Measurements from ENCODE around the gene DHRS13. TPM values are rescaled to one million over a fixed set of nuclear protein-coding genes. Genes with fewer than 3 reads are reported as not detected.
"Not testable (repeated sequence)": the region's sequence is repeated elsewhere in the genome, so short reads cannot be mapped to it uniquely, and the experiment has no call there.

DHRS13 gene
- total RNA-seq, 2 experiments from 2014 or later, result 20.1 to 20.9 TPM

DNA sequence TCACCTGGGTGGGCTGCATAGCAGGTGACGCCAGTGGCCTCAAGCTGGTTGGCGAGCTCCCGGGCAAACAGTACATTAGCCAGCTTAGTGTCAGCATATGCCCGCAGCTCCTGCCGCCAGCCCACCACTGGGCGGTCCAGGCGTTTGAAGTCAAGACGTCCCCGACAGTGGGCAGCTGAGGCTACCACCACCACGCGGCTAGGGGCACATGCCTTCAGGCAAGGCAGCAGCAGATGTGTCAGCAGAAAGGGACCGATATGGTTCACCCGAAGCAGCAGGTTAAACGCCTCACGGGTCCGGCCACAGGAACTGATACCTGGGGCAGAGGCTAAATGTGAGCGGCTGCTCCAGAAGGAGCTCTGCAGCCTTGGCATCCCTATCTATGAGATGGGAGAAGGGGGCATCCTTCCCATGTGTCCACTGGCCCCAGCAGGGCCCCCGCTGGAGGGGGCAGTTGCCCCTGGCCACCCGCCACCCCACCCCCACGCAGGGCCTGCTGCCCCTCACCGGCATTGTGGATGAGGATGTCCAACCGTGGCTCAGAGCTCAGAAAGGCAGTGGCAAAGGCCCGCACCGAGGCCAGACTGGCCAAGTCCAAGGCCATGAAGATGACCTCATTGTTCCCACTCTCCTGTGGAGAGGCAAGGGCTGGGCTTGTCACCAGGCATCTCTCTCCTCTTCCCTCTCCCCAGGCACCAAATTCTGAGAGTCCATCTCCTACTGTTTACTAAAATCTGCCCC lies 1.7 kb downstream of the DHRS13 start:
- no peaks in the 10 kb centered on the region for H3K9me3 Mint-ChIP-seq
- no peak for DNase-seq
- H3K4me1 Mint-ChIP-seq (ENCODE audit: low read depth), result peaks cover 42% of the 10 kb centered on the region
- H3K4me3 Mint-ChIP-seq, result peak overlapping the region; percentile 98
- H3K27ac Mint-ChIP-seq, result peak overlapping the region; percentile 88
- no peaks in the 10 kb centered on the region for H3K27me3 Mint-ChIP-seq (ENCODE audit: low read depth)
- H3K36me3 Mint-ChIP-seq (ENCODE audit: low read depth), result peaks cover 32% of the 10 kb centered on the region
- CTCF ChIA-PET, result interaction anchor here (0.6 to 7.1 kb wide), 17 partner anchors 8 to 211 kb away, joined by 3 to 34 read pairs (median 4); partner anchors contain the start of genes FAM222B, NEK8 and TLCD1
- intact Hi-C loops (cut with micrococcal nuclease), result loop anchor here (5.0 kb wide), 1 partner anchor 254 kb away; the partner anchor contains the start of gene BLTP2

DNA sequence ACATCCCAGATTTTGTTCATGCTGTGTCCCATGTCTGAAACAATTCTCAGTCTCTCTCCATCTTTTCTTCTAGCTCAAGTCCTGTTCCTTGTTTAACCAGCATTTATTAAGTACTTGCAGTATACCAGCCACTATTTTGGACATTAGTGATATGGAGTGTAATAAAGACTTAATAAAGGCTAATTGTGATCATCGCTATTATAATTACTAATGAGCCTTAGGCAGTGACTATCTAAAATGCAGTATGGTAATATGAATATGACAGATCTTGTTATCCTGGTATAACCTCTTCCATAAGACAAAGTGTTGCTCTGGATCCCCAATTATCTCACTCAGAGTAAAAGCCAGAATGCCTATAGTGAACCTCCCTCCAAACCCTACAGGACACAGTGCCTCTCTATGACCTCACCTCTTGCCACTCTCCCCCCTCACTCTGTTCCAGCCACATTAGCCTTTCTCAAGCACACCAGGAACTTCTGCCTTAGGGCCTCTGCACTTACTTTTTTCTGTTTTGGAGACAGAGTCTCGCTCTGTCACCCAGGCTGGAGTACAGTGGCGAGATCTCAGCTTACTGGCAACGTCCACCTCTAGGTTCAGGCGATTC lies 3.6 kb downstream of the DHRS13 start:
- CTCF ChIA-PET, result interaction anchor here (0.6 to 4.1 kb wide), 8 partner anchors 50 to 172 kb away, joined by 3 to 21 read pairs (median 4); partner anchors contain the start of genes FAM222B and TLCD1

DNA sequence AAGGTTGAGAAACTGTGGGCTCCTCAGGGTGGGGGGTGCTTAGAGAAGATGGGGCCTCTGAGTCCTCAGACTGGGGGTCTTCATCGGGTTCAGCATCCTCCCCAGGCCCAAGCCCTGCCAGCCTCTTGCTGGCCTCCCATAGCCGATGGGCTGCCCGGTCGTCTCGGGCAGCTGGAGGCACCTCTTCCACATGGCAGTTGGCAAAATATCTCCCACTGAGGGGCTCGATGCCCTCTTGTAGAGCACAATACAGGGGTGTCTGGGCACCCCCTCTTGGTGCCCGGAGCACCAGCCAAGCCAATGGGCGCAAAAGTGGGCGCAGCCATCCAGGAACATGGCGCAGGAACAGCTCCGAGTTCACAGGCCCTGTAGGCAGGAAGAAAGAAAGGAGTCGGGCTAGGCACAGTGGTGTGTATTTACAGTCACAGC lies 4.3 kb downstream of the DHRS13 start:
- Mint-ChIP-seq H3K27ac (peak overlapping the region; percentile 93), H3K9me3 (no peaks in the 10 kb centered on the region), H3K36me3 (ENCODE audit: low read depth) (peaks cover 32% of the 10 kb centered on the region), H3K27me3 (ENCODE audit: low read depth) (no peaks in the 10 kb centered on the region), H3K4me1 (ENCODE audit: low read depth) (peaks cover 62% of the 10 kb centered on the region), H3K4me3 (no peak overlapping the region)
- intact Hi-C loops (cut with micrococcal nuclease), result loop anchor here (10.0 kb wide), 1 partner anchor 236 kb away; no protein-coding TSS in a partner anchor
- CTCF ChIA-PET, result interaction anchor here (0.7 to 4.1 kb wide), 11 partner anchors 8 to 172 kb away, joined by 3 to 21 read pairs (median 4); partner anchors contain the start of genes FAM222B and TLCD1
- DNase-seq, result no peak

More for the DNA sequence above, 3.6 kb downstream of the DHRS13 start:
- peaks cover 32% of the 10 kb centered on the region for H3K36me3 Mint-ChIP-seq (ENCODE audit: low read depth)
- no peaks in the 10 kb centered on the region for H3K27me3 Mint-ChIP-seq (ENCODE audit: low read depth)
- intact Hi-C loops (cut with micrococcal nuclease), result loop anchor here (10.0 kb wide), 1 partner anchor 235 kb away; no protein-coding TSS in a partner anchor
- no peaks in the 10 kb centered on the region for H3K9me3 Mint-ChIP-seq
- peak overlapping the region; percentile 61 for H3K27ac Mint-ChIP-seq
- no peak for DNase-seq
- peaks cover 54% of the 10 kb centered on the region for H3K4me1 Mint-ChIP-seq (ENCODE audit: low read depth)
- peak overlapping the region; percentile 10 for H3K4me3 Mint-ChIP-seq

DNA sequence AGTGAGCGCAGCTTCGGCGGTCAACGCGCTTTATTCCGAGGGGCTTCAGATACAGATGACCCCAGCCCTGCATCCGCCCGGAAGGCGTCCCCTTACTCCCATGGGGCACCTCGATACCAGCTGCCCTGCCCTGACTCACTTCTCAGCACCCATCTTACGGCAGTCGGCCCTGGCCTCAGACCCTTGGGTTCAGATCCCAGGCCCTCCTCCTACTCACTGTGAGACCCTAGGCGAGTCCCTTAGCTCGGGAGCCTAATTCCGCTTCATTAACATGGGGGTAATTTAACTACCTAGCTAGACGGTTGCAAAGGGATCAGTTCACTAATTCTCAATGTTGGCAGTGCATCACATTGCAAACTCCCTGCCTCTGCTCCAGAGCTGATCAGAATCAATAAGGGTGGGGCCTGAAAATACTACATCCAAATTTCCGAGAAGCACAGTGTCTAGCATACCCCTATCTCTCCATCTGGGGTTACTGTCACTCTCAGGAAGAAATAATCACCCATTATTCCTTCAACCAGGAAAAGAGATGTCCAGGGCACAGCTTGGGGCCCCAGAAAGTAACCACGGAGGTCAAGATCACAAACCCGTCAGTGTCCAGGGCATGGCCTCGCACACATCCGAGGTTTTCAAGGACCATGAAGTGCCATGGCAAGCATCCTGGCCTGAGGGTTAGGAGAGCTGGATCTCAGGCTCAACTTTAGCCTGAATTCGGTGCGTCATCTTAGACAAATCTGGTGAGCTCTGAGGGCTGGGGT lies 4.9 kb downstream of the DHRS13 start:
- H3K27me3 Mint-ChIP-seq (ENCODE audit: low read depth), result no peaks in the 10 kb centered on the region
- intact Hi-C loops (cut with micrococcal nuclease), result loop anchor here (1.0 to 10.0 kb wide), 10 partner anchors 19 to 237 kb away; partner anchors contain the start of genes FAM222B and NEK8
- H3K9me3 Mint-ChIP-seq, result no peaks in the 10 kb centered on the region
- CTCF ChIA-PET, result interaction anchor here (0.7 to 4.1 kb wide), 12 partner anchors 9 to 171 kb away, joined by 3 to 21 read pairs (median 4); partner anchors contain the start of genes FAM222B and TLCD1
- H3K4me3 Mint-ChIP-seq, result peak overlapping the region; percentile 94
- peak overlapping the region; percentile 93 for H3K27ac Mint-ChIP-seq
- DNase-seq, result peak; percentile 53
- H3K36me3 Mint-ChIP-seq (ENCODE audit: low read depth), result peaks cover 36% of the 10 kb centered on the region
- H3K4me1 Mint-ChIP-seq (ENCODE audit: low read depth), result peaks cover 68% of the 10 kb centered on the region

- Mint-ChIP-seq H3K27me3 (ENCODE audit: low read depth) (no peaks in the 10 kb centered on the region), H3K4me1 (ENCODE audit: low read depth) (peaks cover 72% of the 10 kb centered on the region), H3K27ac (peak within 1 kb of the TSS; percentile 93), H3K36me3 (ENCODE audit: low read depth) (peaks cover 34% of the 10 kb centered on the region), H3K4me3 (peak within 1 kb of the TSS; percentile 94), H3K9me3 (no peaks in the 10 kb centered on the region)
- CTCF ChIA-PET, result interaction anchor here (0.5 to 5.1 kb wide), 14 partner anchors 14 to 170 kb away, joined by 3 to 30 read pairs (median 4); partner anchors contain the start of genes FAM222B, NEK8 and TLCD1
- DNase-seq, result peak; percentile 88
- intact Hi-C loops (cut with micrococcal nuclease), result loop anchor here (1.0 to 10.0 kb wide), 10 partner anchors 20 to 238 kb away; partner anchors contain the start of genes FAM222B and NEK8
These were observed 5.8 kb downstream of the DHRS13 start, which contains the start of gene FLOT2 for GRCh38 chr17:28896884-28897768. FLOT2 (minus strand) TSS chr17:28897733; CDS start chr17:28897574, 159 bp downstream.

DNA sequence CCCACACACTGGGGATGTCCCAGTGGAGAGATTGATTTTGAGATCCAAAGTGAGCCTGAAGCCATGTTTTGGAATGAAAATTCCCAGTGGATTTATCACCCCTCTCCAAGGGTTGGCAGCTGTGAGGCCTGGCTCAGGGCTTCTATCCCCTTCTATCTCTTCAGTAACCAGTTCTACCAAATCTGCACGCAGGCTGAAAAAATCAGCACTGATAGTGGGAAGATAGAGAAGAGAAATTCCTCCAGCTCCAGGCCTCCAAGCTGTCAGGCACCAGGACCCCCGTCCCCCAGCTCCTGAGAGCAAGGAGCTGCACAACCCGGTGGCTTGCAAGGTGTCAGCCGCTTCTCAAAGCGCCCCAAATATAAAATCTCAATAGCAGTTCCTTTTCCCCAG lies 6.4 kb downstream of the DHRS13 start:
- H3K4me3 Mint-ChIP-seq, result peak overlapping the region; percentile 94
- H3K36me3 Mint-ChIP-seq (ENCODE audit: low read depth), result peaks cover 32% of the 10 kb centered on the region
- intact Hi-C loops (cut with micrococcal nuclease), result loop anchor here (2.0 to 10.0 kb wide), 4 partner anchors 20 to 238 kb away; no protein-coding TSS in a partner anchor
- no peaks in the 10 kb centered on the region for H3K27me3 Mint-ChIP-seq (ENCODE audit: low read depth)
- DNase-seq, result no peak
- H3K4me1 Mint-ChIP-seq (ENCODE audit: low read depth), result peaks cover 72% of the 10 kb centered on the region
- peak overlapping the region; percentile 93 for H3K27ac Mint-ChIP-seq
- no peaks in the 10 kb centered on the region for H3K9me3 Mint-ChIP-seq
- CTCF ChIA-PET, result interaction anchor here (1.0 to 5.1 kb wide), 7 partner anchors 18 to 169 kb away, joined by 3 to 30 read pairs (median 4); partner anchors contain the start of genes NEK8 and TLCD1

- H3K36me3 Mint-ChIP-seq (ENCODE audit: low read depth), result peaks cover 35% of the 10 kb centered on the region
- peak overlapping the region; percentile 93 for H3K27ac Mint-ChIP-seq
These were observed 7.0 kb downstream of the DHRS13 start for GRCh38 chr17:28895794-28896447.

GRCh38 chr17:28893248-28894183 lies 9.4 kb downstream of the DHRS13 start:
- CTCF ChIA-PET, result interaction anchor here (0.6 to 5.1 kb wide), 12 partner anchors 9 to 166 kb away, joined by 3 to 30 read pairs (median 4); partner anchors contain the start of genes DHRS13, FAM222B, NEK8 and TLCD1
- intact Hi-C loops (cut with micrococcal nuclease), result loop anchor here (10.0 kb wide), 1 partner anchor 241 kb away; no protein-coding TSS in a partner anchor
- H3K27ac Mint-ChIP-seq, result peak overlapping the region; percentile 100
- peak; percentile 61 for DNase-seq
- peaks cover 72% of the 10 kb centered on the region for H3K4me1 Mint-ChIP-seq (ENCODE audit: low read depth)
- H3K36me3 Mint-ChIP-seq (ENCODE audit: low read depth), result peaks cover 17% of the 10 kb centered on the region
- peak overlapping the region; percentile 75 for H3K4me3 Mint-ChIP-seq
- H3K27me3 Mint-ChIP-seq (ENCODE audit: low read depth); H3K9me3 Mint-ChIP-seq: not testable (repeated sequence)

More at GRCh38 chr17:28895794-28896447, 7.0 kb downstream of the DHRS13 start:
- Mint-ChIP-seq H3K4me1 (ENCODE audit: low read depth) (peaks cover 74% of the 10 kb centered on the region), H3K27me3 (ENCODE audit: low read depth) (no peaks in the 10 kb centered on the region), H3K4me3 (peak overlapping the region; percentile 94), H3K9me3 (no peaks in the 10 kb centered on the region)
- CTCF ChIA-PET, result interaction anchor here (1.0 to 5.1 kb wide), 8 partner anchors 17 to 168 kb away, joined by 3 to 30 read pairs (median 4); partner anchors contain the start of genes NEK8 and TLCD1
- intact Hi-C loops (cut with micrococcal nuclease), result loop anchor here (2.0 to 10.0 kb wide), 4 partner anchors 21 to 239 kb away; no protein-coding TSS in a partner anchor
- no peak for DNase-seq

GRCh38 chr17:28892024-28892423 lies 10.9 kb downstream of the DHRS13 start:
- Mint-ChIP-seq H3K27me3 (ENCODE audit: low read depth) (no peaks in the 10 kb centered on the region), H3K4me1 (ENCODE audit: low read depth) (peaks cover 62% of the 10 kb centered on the region), H3K27ac (peak overlapping the region; percentile 77), H3K9me3 (no peaks in the 10 kb centered on the region), H3K4me3 (no peak overlapping the region), H3K36me3 (ENCODE audit: low read depth) (peaks cover 11% of the 10 kb centered on the region)
- intact Hi-C loops (cut with micrococcal nuclease), result loop anchor here (10.0 kb wide), 1 partner anchor 243 kb away; no protein-coding TSS in a partner anchor
- CTCF ChIA-PET, result interaction anchor here (0.6 to 5.1 kb wide), 5 partner anchors 10 to 349 kb away, joined by 3 to 30 read pairs (median 17); partner anchors contain the start of genes DHRS13, NEK8 and TLCD1
- no peak for DNase-seq

All from activated naive CD4-positive, alpha-beta T cell treated with anti-CD3 and anti-CD28 coated beads for 36 hours (primary cell).